RPMI7951 (cell line): Measurements from ENCODE around the gene MICAL3. TPM values are rescaled to one million over a fixed set of nuclear protein-coding genes. Genes with fewer than 3 reads are reported as not detected.

Source experiments
- DNase-seq: peaks from one replicate; pipeline ENCODE4 v3.0.0-alpha.2; 2012; ENCODE audit warnings: low read depth
- total RNA-seq: library from RNA; depleted of rRNA; stranded (reverse); fragments of >200 nt; shearing (Covaris generic); gene quantifications from 2 replicates; pipeline ENCODE4 v1.2.3, GENCODE V29; 2014

MICAL3 gene
- total RNA-seq, 1 experiment from 2014 or later: 16.0 TPM

GRCh38 chr22:17842386-17842785, 182.0 kb downstream of the MICAL3 start:
- peak; percentile 33 for DNase-seq

- DNase-seq: no peak
Observed at GRCh38 chr22:17841836-17842235, 182.5 kb downstream of the MICAL3 start.

GRCh38 chr22:17838180-17838865, 186.0 kb downstream of the MICAL3 start:
- DNase-seq: no peak

GRCh38 chr22:17836992-17837742, 187.2 kb downstream of the MICAL3 start:
- no peak for DNase-seq

- DNase-seq: no peak
Observed at GRCh38 chr22:17835256-17835655, 189.1 kb downstream of the MICAL3 start.

GRCh38 chr22:17833489-17833888, 190.9 kb downstream of the MICAL3 start:
- DNase-seq: no peak

- DNase-seq: no peak
Observed at GRCh38 chr22:17832665-17833064, 191.7 kb downstream of the MICAL3 start.

GRCh38 chr22:17831501-17832251, 192.7 kb downstream of the MICAL3 start:
- no peak for DNase-seq

GRCh38 chr22:17830043-17830961, 194.1 kb downstream of the MICAL3 start:
- DNase-seq: peak; percentile 61

- no peak for DNase-seq
Observed at GRCh38 chr22:17829695-17830042, 194.7 kb downstream of the MICAL3 start.

- DNase-seq: no peak
Observed at GRCh38 chr22:17828502-17829080, 195.8 kb downstream of the MICAL3 start.

- no peak for DNase-seq
Observed at GRCh38 chr22:17827466-17827865, 196.9 kb downstream of the MICAL3 start.

GRCh38 chr22:17825876-17826550, 198.3 kb downstream of the MICAL3 start:
- DNase-seq: no peak

GRCh38 chr22:17824457-17824856, 199.9 kb downstream of the MICAL3 start:
- DNase-seq: no peak

- DNase-seq: no peak
Observed at GRCh38 chr22:17823964-17824363, 200.4 kb downstream of the MICAL3 start.

GRCh38 chr22:17823226-17823625, 201.1 kb downstream of the MICAL3 start:
- DNase-seq: no peak

- no peak for DNase-seq
Observed at GRCh38 chr22:17822087-17822486, 202.3 kb downstream of the MICAL3 start.

- no peak for DNase-seq
Observed at GRCh38 chr22:17820879-17821439, 203.4 kb downstream of the MICAL3 start.

GRCh38 chr22:17818649-17819048, 205.7 kb downstream of the MICAL3 start:
- no peak for DNase-seq

GRCh38 chr22:17818180-17818579, 206.2 kb downstream of the MICAL3 start:
- no peak for DNase-seq
